Choroid plexus epithelial cell (primary cell): ENCODE results near the gene THRAP3.
A peak's percentile ranks its signal among the peaks of the same experiment; 100 is the strongest.

Source experiments
- DNase-seq: peaks from one replicate; pipeline ENCODE4 v3.0.0-alpha.2; 2010; ENCODE audit warnings: low read depth
- H3K4me3 ChIP-seq: 2 replicates; pipeline ENCODE4 v1.5.1; 2011; ENCODE audit warnings: low read depth, mild to moderate bottlenecking, control low read depth, low read length, moderate library complexity
- CTCF ChIP-seq: conservative IDR thresholded peaks from 2 replicates; pipeline ENCODE4 v1.5.1; 2011; ENCODE audit warnings: low read depth, mild to moderate bottlenecking, control low read depth, inconsistent platforms, low read length, moderate library complexity

The THRAP3 gene

DNA sequence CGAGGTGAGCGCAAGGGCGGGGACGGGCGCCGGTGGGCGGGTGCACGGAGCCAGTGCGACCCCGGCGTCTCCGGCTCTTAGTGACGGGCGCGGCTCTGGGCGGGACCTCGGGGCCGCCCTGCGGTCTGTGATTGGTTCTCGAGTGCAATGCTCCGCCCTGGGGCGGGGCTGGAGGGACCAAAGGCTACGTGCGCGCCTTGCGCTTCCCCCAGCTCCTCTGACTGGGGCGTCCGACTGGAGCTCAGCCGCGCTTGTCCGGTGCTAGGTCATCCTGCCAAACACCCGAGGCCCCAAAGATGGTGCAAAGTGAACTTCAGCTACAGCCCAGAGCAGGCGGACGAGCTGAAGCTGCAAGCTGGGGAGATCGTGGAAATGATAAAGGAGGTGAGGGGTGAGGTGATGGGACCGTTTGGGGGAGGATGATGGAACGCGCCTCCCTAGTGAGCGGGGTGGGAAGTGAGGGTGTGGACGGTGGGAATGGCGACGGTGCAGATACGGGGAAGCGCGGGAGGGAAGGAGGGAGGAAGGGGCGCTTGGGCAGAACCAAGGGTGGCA is 82.7 kb downstream of the THRAP3 start:
- peak overlapping the region; percentile 63 for H3K4me3 ChIP-seq
- no peak for TF ChIP-seq CTCF
- DNase-seq = peak; percentile 93

DNA sequence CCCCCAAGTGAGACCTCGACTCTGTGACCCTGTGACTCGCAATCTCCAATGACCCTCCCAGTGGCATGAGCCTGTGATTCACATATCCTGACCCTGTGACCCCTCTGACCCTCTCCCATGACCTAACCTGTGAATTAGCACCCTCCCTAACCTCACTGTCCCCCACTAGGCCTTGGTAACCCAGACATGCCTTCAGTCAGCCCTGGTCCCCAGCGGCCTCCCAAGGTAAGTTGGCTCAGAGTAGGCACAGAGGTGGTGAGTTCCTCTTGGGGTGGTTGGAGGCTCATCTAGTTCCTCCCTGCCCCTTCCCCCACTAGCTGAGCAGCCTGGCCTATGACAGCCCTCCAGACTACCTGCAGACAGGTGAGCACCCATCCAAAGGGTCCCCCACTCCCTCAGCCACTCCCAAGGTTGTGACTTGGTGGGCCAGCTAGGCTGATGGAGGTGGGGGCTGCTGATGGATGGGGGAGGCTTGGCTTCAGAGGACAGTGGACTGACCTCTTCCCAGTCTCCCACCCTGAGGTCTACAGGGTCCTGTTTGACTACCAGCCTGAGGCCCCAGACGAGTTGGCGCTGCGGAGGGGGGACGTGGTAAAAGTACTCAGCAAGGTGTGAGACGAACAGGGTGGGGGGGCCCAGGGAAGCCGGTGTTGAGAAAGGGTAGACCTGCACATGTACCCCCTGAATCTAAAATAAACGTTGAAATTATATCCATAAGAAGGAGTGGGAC is 83.5 kb downstream of the THRAP3 start:
- DNase-seq = no peak
- peak overlapping the region; percentile 63 for H3K4me3 ChIP-seq
- no peak for TF ChIP-seq CTCF

- no peak for TF ChIP-seq CTCF
- no peak overlapping the region for H3K4me3 ChIP-seq
These were observed 85.2 kb downstream of the THRAP3 start for GRCh38 chr1:36309397-36309796.

DNA sequence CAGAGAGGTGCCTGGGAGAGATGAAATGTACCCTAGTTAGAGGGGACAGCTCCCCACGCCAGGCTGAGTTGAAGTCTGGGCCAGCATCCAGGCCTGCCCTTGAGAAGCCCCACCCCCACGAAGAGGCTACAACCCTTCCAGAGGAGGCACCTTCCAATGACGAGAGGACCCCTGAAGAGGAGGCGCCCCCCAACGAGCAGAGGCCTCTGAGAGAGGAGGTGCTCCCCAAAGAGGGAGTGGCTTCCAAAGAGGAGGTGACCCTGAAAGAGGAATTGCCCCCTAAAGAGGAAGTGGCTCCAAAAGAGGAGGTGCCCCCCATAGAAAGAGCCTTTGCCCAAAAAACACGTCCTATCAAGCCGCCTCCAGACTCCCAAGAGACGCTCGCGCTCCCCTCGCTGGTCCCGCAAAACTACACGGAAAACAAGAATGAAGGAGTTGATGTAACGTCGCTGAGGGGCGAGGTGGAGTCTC is 96.1 kb downstream of the THRAP3 start:
- peak overlapping the region; percentile 84 for H3K4me3 ChIP-seq

More at GRCh38 chr1:36309397-36309796, 85.2 kb downstream of the THRAP3 start:
- DNase-seq = no peak

DNA sequence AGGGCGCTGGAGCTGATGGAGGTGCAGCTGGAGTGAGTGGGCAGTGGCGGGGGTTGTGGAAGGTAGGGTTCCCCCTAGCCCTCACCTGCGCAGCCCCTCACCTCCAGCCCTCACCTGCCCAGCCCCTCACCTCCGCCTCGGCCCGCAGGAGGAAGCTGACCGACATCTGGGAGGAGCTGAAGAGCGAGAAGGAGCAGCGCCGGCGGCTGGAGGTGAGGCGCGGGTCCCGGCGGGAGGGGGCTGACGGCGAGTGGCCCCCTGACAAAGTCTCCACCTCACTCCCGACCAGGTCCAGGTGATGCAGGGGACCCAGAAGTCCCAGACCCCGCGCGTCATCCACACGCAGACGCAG is 96.5 kb downstream of the THRAP3 start:
- no peak for DNase-seq
- peak overlapping the region; percentile 84 for H3K4me3 ChIP-seq
- no peak for TF ChIP-seq CTCF

More for the DNA sequence above, 96.1 kb downstream of the THRAP3 start:
- DNase-seq = peak; percentile 26
- no peak for TF ChIP-seq CTCF

GRCh38 chr1:36321119-36321951 is 97.1 kb downstream of the THRAP3 start:
- DNase-seq = peak; percentile 98
- peak overlapping the region; percentile 84 for H3K4me3 ChIP-seq
- no peak for TF ChIP-seq CTCF
